Measurements from ENCODE around the gene TP53RK.

DNA sequence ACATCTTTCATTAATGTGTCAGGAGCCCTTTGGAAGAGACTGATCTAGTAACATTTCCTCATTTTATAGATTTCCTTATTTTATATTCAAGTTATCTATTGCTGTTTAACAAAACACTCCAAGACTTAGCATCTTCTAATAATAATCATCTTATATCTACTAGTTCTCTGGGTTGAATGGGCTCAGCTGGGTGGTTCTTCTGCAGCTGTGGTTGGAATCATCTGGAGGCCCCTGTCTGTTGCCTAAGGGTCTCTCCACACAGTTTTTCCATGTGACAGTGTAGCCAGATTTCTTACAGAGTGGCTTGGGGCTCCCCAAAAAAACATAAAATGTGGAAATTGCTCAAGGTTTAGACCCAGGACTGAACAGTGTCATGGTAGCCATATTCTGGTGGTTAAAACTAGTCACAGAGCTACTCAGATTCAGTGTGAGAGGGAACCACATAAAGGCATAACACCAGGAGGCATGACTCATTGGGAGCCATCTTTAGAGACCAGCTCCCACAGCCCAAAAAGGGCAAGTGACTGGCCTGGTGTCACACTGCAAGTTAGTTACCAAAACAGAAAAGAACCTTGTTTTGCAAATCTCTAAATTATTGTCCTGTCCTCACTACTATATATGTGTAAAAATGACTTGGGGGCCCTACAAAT lies 31.7 kb upstream of the TP53RK start:
- TF ChIP-seq POLR2A (IDR thresholded peaks at IDR 0.05; ENCODE audit: low read length): no peak
- no peak for TF ChIP-seq GATA1 (IDR thresholded peaks at IDR 0.05; ENCODE audit: low read depth, low read length)

Measured in erythroblast (primary cell).